GM21447 (cell line): ENCODE data around the gene NINJ1.
A peak's percentile ranks its signal among the peaks of the same experiment; 100 is the strongest.

ENCODE experiments used
- ATAC-seq: cut with Tn5 transposase; IDR thresholded peaks from one replicate; pipeline ENCODE4 v1.9.1; 2021; ENCODE audit not compliant: unreplicated experiment

NINJ1 gene

DNA sequence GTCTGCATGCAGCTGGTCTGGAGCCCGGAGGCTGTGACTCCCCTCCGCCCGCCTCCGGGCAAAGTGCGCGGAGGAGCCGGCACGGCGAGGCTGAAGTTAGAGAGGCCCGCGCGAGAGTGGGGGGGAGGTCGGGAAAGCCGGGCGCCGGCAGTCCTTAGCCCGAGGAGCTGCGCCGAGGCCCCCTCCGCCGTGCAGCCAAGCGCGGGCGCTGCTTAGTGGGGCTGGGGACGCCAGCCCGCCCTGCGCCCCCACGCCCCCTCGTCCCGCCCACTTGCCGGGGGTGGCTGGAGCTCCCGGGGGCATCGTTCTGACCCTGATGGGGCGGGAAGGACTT is 403 bp downstream of the NINJ1 start:
- ATAC-seq: peak; percentile 38

DNA sequence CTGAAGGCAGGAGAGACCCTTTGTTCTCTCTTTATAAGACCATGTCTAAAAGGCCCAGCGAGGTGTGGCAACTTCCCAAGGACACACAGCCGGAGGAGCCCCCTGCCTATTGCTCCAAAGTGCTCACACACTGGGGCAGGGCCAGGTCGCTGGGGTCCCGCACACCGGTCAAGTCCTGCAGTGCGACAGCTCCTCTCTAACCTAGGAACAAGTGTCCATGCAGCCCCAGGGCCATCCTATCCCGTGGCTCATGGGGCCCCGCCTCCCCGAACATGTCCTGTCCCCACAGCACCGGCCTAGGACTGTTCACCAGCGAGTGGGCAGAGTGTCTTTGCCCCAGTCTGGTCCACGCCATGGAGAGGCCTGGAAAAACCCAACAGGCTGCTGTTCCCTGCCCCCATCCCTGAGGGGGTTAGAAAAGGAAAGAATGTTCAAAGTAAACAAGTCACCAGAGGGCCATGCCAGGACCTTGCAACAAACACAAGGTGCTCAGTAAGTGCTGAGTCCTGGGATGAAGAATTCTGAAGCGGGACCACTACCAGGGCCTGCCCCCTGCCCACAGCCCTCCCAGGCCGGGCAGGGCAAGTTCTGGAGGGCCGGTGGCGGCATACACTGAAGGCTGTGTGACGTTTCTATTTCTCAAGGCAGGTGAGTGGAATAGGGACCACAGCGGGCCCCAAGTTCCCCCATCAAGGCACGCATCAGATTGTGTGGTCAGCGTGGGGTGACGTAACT is 938 bp downstream of the NINJ1 start:
- no peak for ATAC-seq

DNA sequence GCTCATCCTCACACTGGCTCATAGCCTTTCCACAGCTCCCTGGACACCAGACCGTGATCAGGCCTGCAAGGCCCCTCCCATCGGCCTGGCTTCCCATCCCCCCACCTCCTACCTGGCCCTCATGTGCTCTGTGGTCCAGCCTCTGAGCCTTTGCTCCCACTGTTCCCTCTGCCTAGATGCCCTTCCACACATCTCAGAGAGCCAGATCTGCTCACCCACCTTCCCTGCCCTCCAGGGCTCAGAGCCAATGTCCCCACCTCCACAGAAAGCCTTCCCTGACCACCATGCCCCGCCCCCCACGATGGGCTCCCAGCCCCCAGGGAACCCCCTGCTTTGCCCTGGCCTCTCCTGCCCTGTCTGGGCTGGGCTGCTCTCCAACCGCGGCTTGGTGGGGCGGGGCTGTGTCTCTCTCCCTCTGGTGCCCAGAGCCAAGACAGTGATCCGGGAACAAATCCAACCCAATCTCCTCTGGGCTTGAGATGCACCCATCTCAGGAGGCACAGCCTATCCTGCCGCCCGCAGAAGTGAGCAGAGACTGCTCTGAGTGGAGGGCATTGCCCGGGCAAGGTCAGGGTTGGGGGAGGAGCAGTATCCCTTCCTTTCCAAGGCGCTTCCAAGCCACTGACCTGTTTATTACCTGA is 1.6 kb downstream of the NINJ1 start:
- no peak for ATAC-seq

DNA sequence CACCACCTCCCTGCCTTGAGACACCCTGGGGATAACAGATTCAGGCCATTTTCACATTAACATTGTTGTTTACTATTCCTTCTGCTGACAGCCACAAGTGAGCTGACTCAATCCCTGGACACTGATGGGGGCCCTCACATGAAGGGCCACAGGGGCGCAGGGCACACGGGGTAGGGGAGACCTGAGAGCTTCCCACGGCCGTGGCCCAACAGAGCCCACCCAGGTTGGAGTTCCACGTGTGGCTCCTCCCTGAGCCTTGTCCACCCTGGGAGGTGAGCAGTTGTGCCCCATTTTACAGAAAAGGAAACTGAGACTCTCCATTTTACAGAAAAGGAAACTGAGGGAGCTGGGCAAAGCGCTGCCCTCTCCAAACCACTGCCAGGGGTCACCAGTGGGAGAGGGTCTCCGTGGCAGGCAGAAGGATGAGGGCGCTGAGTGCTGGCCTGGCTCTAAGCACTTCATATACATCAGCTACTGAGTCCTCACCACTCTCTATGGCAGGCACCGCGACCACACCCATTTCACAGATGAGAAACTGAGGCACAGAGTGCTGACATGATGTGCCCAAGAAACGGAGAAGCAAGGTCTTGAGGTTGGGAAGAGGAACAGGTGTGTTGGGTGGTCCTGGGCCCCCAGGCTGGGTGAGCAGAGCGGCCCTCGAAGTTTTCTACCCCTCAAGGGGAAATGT is 2.3 kb downstream of the NINJ1 start:
- ATAC-seq: no peak

DNA sequence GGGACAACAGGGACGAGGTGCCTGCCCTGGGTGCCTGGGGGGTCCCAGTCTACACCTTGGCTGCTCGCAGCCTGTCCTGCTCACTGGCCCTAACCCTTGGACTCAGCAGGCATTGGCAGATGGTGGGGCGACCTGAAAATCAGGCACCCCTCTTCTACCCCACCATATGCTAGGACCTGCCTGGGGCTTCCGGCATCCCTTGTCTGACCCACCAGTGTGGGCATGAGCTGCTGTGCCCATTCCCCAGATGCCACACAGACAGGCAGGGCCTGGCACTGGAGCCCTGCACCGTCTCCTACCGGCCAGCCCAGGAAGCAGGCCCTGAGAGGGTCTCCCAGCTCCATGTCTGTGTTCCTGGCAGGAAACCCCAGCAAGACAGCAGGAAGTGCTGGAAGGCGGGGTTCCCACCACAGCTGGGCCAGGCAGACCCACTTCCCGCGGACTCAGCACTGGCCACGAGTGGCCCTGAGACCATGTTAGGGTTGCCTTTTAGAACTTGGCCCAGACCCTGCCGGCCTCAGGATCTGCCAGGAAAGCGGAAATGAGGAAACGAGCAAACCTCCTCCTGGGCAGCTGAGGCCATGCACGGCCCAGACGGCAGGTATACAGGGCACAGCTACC is 3.1 kb downstream of the NINJ1 start:
- no peak for ATAC-seq

DNA sequence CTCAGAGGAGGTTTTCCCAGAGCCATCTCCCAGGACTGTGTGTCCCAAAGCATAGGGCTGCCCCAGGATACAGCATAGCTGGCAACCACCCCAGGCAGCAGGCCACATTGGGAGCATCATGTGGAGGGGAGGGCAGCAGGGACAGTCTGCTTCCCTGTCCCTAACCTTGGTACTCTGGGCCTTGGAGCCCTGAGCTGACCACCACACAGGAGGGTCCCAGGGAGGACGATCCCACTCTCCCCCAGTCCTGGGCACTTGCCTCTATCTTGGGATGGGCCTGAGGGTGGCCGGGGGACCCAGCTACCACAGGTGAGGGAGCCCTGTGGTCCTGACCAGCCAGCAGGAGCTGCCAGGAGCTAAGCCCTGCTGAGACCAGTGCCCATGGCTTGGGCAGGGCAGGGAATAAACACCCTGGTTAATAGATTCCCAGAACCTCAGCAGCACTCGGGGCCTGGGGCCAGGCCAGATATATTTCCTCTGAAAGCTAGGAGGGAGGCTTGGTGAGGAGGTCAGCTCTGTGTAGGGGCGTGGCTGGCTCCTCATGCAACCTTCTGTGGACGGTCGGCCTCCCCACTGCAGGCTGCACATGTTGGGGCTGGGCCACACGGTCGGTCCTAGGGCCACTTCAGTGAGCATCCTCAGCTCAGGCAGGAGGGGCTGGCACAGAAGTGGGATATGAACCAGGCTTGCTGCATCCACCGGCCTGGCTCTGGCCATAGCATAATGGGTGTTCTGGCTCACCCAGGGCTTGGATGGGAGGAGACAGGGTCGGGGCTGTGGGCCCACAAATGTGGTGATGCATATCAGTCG is 4.2 kb downstream of the NINJ1 start:
- ATAC-seq: no peak

DNA sequence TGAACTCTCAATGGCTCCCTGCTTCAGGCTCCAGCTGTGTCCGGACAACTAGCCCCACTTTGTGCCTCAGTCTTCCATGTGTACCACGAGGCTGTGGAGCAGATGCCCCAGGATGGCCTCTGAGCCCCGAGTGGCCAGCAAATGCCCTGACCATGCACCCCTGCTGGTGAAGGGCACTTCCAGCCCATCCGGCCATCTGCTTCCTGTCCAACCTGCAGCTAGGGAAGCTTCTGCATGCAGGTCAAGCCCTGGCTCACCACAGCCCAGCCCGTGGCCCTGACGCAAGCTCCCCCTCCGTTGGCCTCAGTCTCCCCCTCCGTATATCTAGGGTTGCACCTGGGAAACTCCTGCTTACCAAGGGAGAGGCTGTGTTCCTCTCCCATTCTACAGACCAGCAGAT is 4.8 kb downstream of the NINJ1 start:
- no peak for ATAC-seq

DNA sequence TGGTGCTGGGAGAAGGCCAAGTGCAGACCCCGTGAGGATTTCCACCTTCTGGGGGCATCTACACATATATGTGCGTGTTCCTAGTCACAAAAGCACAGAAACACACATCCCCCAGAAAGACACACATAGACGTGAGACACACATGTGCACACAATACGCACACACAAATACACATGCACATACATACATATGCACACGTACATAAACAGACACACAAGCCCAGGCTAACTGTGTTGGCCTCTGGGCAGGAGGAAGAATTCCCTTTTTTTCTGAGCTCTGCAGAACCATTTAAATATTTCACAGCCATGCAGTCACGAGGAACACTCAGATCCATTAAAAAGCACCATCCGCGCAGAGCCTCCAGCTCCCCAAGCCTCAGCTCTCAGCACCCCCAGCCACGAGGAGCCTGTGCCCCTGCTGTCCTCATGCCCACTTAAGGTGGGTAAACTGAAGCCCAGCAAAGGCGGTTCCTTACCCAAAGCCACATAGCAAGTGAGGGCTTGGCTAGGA is 5.3 kb downstream of the NINJ1 start:
- ATAC-seq: no peak

DNA sequence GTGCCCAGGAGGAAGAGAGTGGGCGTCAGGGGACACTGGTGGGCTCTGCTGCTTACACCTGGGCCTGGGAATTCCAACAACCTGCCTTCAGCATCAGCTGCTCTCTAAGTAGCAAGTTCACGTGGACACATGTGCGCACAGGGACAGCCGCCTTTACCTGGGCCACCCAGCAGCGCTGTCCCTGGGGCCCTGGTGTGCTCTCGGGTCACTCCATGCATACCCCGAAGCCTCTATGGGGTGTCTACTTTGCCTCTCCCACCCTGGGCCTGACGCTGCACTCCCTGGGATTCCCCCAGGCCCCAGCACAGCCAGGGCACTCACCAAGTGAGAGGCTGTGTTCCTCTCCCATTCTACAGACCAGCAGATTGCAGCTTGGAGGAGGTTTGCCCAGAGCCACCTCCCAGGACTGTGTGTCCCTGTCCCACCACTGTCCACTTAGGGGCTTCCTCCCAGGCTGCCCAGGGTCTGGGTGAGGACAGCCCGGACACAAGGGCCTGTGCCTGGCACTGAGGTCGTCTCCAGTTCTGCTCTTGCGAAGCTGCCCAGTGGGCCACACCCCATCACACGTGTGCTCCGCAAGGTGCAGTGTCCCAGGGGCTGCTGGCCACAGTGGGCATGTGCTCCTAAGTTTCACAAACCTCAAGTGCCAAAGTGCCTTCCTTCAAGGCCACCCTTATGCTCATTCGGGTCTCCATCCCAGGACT is 5.9 kb downstream of the NINJ1 start:
- no peak for ATAC-seq

DNA sequence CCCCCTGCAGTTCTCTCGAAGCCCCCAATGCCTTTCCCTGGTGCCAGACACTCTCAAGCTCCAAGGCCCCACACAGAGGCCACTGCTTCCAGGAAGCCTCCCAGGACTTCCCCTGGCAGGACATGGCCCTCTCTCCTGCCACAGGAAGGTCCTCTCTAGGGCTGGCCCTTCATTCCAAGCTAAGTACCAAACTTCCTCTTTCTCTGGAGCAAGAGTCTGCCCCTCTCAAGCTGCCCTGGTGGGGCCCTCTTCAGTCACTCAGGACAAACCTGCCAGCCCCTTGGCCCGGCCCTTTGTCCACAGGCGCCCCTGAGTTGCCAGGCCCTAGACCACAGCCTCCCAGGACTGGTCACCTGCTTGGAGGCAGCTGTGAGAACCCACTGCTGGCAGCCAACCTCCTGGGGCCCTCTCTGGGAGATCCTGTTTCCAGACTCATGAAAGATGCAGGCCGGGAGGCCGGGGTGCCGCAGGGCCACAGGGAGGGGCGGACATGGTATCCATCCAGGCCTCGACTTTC is 6.6 kb downstream of the NINJ1 start:
- ATAC-seq: no peak

DNA sequence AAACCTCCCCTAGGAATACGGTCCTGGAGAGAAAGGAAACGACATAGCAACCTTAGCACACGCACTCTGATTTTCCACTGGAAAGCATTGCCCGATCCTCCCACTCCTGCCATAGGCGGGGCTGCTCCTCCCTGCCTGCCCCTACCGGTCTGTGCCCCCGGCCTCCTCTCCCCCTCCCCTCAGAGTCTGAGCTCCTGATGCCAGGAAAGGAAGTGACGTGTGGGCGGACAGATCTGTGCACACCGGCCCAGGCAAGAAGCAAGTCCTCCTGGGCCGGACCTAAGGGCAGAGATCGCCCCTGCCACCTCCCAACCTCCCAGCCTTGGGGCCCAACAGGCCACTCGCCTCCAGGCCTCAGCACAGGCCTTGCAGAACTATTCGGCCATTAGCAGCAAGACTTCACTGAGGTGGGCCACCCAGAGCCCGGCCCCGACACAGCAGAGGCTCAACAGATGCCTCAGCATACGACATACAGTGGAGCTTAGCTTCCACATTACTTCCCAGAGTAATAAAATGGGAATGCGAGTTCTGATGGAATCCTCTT is 7.2 kb downstream of the NINJ1 start:
- ATAC-seq: no peak

DNA sequence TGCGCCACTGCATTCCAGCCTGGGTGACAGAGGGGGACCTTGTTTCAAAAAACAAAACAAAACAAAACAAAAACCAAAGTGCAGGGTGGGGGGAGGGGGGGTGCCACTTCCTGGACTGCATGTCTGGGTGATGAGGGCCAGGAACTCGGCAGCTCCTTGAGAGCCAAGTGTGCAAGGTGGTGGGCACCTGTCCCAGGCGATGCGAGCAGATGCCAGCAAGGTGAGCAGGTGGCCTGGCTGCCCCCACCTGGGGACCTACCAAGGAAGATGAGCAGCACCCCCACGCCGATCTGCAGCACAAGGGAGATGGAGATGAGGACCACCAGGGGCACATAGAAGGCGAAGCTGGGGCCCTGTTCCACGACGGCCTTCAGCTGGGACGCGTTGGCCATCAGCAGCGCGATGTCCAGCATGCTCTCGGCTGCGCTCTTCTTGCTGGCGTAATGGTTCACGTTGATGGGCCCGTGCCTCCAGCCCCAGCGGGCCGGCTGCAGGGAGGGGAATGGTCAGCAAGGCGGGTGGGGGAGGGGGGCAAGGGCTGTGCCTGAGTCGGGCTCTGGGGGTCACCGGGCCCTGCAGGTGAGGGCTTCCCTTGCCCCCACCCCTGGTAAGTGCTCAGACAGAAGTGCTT is 7.8 kb downstream of the NINJ1 start:
- no peak for ATAC-seq

DNA sequence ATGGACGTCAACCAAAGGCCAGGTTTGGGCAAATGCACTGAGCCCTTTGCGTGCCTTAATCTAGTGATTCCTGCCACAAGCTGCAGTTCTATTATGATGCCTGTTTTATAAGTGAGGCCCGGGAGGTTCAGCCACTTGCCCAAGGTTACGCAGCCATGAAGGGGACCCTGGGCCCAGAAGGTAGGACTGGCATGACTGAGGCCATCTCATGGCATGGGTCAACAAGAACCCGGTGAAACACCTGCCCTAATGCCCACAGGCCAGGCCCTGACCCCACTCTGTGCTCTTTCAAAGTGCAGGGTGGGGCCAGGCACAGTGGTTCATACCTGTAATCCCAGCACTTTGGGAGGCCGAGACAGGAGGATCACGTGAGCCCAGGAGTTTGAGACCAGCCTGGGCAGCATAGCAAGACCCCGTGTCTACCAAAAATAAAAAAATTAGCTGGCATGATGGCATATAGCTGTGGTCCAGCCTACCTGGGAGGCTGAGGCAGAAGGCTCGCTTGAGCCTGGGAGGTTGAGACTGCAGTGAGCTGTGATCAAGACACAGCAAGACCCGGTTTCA is 8.6 kb downstream of the NINJ1 start:
- no peak for ATAC-seq

DNA sequence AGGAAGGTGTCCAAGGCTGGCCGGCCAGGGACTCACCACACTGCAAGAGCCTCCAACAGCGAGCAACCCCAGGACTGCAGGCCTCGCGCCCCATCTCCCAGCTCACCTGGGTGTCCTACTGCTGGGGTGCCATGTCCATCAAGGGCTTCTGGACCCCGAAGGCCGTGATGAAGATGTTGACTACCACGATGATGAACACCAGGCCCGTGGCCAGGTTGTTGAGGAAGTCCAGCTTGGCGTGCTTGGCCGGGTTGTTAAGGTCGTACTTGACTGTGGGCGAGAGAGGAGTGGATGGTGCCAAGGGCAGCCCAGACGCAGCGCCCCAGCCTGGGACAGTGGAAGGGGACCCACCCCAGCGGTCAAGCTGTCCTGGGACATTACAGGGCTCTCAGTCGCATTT is 9.3 kb downstream of the NINJ1 start:
- no peak for ATAC-seq

DNA sequence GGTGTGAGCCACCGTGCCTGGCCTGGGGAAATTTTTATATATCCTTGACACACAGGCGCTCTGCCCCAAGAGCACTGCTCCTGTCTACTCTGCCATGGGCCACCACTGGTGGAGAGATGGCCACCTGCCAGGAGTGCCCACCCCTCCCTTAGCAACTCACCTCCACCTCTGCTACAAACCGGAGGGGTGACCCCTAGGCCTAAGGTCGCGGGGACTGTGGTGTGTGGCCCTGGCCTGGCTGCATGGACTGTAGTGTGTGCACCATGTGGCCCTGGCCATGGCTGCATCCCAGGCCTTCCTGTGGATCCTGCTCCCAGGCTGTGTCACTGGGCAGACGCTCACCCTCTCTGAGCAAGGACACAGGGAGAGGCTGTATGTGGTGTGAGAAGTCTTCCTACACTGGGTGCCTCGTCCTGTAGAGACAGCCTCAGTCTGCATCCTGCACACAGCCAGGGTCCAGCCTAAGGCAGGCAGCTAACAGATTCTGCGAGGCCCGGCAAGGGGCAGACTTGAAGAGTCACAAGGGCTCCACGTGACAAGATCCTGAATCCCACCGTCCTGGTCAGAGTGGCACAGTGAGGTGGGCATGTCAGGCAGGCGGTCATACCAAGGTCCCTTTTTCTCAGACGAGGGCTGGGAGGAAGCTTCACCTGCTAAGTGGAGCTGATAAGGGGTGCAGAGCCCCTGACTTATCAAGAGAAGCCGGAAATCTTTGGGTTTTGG is 10.3 kb downstream of the NINJ1 start:
- ATAC-seq: no peak

DNA sequence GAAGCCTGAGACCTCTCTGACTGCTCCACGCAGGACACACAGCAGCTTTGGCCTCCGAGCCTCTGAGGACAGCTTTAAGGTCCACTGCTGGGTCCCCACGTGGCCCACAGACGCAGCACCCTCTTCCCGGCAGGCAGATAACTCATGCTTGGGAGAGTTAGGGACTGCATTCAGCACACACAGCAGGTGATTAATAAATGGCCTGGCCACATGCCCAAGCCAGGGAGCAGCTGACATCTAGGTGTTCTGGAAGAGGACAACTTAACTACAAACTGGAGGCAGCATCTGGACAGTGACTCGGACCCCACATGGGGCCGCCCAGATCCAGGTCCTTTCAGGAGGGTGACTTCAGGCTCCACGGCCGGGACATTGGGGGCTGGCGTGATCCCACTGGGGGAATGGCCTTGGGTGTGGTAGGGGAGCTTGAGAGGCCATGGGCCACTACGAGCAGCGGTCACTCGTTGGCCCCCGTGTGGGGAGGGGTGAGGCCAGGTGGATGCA is 11.3 kb downstream of the NINJ1 start:
- ATAC-seq: no peak

DNA sequence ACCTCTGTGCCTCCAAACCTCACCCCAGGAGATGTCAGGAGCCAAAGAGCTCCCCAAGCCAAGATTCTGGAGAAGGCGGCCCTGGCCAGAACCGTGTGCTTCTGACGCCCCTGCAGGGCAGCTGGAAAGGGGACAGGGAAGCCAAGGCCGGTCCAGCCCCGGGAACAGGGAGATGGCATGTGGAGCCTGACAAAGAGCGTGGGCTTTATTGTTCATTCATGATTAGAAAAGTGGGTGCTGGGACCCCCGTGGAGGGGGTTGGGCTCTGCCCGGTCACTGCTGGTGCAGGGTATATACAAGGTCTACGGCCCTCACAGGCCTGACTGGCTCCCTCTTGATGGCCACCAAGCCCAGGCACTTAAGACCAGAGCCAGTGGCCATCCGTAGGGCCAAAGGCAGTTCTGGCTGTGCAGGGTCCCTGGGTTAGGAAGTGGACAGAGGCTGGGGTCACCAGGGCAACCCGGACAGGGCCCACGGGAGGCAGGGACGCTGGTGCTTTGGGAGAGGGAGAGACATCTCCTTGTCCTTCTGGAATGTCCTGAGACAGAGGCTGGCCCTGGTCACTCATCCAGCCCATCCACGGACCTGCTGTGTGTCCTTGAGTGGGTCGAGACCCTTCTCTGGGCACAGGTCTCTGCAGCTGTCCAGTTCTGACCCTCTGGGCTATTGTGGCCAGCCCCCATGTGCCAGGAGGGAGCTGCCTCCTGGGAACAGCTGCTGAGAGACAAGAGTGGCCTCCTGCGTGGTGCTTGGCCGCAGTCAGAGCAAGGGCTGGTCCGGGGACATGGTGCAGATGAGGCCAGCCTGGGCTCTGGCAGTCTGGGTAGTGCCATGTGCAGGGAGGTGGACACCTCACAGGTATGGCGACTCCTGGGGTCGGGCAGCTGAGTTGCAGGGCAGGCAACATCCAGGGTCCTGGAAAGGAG is 12.5 kb downstream of the NINJ1 start:
- no peak for ATAC-seq
